HG02678 (cell line): ENCODE data around the gene ADCY9.
"Not testable (repeated sequence)": the region's sequence is repeated elsewhere in the genome, so short reads cannot be mapped to it uniquely, and the experiment has no call there.

Experiments
- ATAC-seq: cut with Tn5 transposase; IDR thresholded peaks from one replicate; pipeline ENCODE4 v1.9.1; 2021; ENCODE audit warnings: mild to moderate bottlenecking, moderate library complexity; ENCODE audit not compliant: unreplicated experiment

The ADCY9 gene

GRCh38 chr16:4094127-4094773, 22.0 kb downstream of the ADCY9 start:
- ATAC-seq = no peak

- ATAC-seq = no peak
Observed at GRCh38 chr16:4093495-4094126, 22.6 kb downstream of the ADCY9 start.

GRCh38 chr16:4092547-4093265, 23.5 kb downstream of the ADCY9 start:
- ATAC-seq = no peak

GRCh38 chr16:4091240-4092012, 24.8 kb downstream of the ADCY9 start:
- ATAC-seq = no peak

- ATAC-seq = no peak
Observed at GRCh38 chr16:4090351-4090851, 25.8 kb downstream of the ADCY9 start.

- ATAC-seq = no peak
Observed at GRCh38 chr16:4089811-4090301, 26.4 kb downstream of the ADCY9 start.

- ATAC-seq = no peak
Observed at GRCh38 chr16:4089251-4089810, 26.9 kb downstream of the ADCY9 start.

- ATAC-seq = no peak
Observed at GRCh38 chr16:4087990-4088577, 28.2 kb downstream of the ADCY9 start.

GRCh38 chr16:4087099-4087885, 28.9 kb downstream of the ADCY9 start:
- no peak for ATAC-seq

GRCh38 chr16:4086153-4086552, 30.1 kb downstream of the ADCY9 start:
- ATAC-seq = no peak

GRCh38 chr16:4085405-4085970, 30.8 kb downstream of the ADCY9 start:
- no peak for ATAC-seq

- no peak for ATAC-seq
Observed at GRCh38 chr16:4083347-4083870, 32.8 kb downstream of the ADCY9 start.

GRCh38 chr16:4082474-4083044, 33.7 kb downstream of the ADCY9 start:
- no peak for ATAC-seq

GRCh38 chr16:4081521-4082021, 34.7 kb downstream of the ADCY9 start:
- no peak for ATAC-seq

GRCh38 chr16:4081047-4081446, 35.2 kb downstream of the ADCY9 start:
- ATAC-seq = no peak

GRCh38 chr16:4077174-4077649, 39.0 kb downstream of the ADCY9 start:
- ATAC-seq = no peak

GRCh38 chr16:4075534-4075933, 40.7 kb downstream of the ADCY9 start:
- no peak for ATAC-seq

GRCh38 chr16:4073150-4073549, 43.1 kb downstream of the ADCY9 start:
- ATAC-seq = not testable (repeated sequence)
